Iris pigment epithelial cell (primary cell): Measurements from ENCODE around the gene MYH7B.

ENCODE experiments used
- DNase-seq: peaks from one replicate; pipeline ENCODE4 v3.0.0-alpha.2; 2011; ENCODE audit warnings: low read depth

The MYH7B gene

DNA sequence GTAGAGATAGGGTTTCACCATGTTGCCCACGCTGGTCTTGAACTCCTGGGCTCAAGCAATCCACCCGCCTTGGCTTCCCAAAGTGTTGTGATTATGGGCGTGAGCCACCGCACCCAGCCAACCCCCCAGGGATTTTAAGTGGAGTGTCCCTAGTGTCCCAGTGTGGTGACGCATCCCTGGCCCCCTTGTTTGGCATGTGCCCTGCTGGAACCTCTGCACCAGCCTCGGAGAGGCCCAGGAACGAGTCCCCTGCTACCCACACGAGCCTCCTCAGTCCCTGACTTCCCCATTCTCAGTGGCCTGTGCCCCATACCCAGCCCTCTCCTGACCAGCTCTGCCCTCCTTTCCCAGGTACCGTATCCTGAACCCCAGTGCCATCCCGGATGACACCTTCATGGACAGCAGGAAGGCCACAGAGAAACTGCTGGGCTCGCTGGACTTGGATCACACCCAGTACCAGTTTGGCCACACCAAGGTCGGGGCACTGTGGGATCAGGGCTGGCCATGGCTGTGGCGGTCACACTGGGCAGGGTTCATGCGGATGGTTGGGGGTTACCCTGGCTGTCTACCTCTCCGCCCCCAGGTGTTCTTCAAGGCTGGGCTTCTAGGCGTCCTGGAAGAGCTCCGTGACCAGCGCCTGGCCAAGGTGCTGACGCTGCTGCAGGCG, 37.2 kb downstream of the MYH7B start:
- DNase-seq, result no peak

DNA sequence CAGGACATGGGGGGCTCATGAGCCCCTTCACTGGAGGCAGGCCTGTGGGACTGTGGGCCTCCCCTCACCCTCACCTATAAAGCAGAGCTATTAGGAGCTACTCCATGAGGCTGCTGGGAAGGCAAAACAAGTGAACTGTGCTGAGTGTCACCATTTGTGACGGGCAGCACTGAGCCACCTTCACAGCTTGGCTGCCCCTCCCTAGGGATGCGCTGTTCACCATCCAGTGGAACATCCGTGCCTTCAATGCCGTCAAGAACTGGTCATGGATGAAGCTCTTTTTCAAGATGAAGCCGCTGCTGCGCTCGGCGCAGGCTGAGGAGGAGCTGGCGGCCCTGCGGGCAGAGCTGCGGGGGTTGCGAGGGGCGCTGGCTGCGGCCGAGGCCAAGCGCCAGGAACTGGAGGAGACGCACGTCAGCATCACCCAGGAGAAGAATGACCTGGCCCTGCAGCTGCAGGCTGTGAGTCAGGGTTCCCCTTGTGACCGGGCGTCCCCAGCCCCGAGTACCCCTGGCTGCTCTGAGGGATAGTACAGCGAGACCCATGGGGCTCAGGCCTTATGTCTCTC, 38.4 kb downstream of the MYH7B start:
- no peak for DNase-seq

DNA sequence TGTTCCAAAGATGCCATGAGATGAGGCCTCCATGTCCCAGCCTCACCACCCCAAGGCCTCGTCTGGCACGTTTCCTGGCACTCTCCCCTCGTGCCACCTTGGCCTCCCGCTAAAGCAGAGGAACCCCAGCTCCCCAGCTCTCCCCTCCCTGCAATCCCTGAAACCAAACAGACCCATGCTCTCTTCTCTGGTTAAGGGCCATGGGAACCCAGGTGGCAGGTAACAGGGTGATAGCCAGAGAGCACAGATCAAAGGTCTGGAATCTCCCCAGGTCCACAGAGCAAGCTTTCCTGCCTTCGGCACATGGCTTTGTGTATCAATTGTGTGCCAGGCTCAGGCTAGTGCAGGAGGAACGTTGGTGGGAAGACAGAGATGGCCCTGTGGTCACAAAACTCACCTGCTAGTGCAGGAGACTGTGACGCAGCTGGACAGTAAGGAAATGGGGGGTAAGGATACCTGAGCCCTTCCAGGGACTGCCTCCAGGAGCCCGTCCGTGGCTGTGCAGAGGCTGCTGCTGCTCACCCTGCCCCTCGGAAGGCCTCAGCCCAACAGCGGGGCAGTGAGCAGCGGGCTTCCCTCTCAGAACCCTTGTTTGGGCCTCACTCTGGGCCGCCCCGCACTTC, 39.0 kb downstream of the MYH7B start:
- DNase-seq, result no peak

DNA sequence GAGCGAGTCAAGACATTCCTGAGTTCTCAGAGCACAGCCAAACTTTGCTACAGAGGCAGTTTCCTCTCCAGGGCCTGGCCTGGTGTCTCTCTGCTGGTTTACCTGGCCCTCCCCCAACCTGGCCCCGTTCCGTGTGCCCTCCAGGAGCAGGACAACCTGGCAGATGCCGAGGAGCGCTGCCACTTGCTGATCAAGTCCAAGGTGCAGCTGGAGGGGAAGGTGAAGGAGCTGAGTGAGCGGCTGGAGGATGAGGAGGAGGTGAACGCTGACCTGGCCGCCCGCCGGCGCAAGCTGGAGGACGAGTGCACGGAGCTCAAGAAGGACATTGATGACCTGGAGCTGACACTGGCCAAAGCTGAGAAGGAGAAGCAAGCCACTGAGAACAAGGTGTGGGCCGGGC, 39.5 kb downstream of the MYH7B start:
- DNase-seq, result no peak

DNA sequence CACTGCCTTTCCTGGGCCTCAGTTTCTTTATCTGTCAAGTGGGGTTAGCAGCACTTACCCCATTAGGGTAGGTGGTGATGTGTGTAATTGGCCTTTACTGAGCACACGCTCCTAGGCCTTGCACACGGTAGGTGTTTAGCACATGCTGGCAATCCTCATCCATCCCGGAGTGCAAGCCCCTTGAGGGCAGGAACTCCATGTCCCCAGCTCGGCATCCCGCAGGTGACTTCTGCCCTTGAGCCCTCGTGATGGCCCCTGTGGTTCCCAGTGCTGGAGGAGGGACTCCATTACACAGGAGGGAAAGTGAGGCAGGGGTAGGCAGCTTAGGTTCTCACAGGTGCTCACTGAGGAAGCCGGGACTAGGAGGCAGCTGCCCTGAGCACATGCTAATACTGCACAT, 40.0 kb downstream of the MYH7B start:
- DNase-seq, result no peak

DNA sequence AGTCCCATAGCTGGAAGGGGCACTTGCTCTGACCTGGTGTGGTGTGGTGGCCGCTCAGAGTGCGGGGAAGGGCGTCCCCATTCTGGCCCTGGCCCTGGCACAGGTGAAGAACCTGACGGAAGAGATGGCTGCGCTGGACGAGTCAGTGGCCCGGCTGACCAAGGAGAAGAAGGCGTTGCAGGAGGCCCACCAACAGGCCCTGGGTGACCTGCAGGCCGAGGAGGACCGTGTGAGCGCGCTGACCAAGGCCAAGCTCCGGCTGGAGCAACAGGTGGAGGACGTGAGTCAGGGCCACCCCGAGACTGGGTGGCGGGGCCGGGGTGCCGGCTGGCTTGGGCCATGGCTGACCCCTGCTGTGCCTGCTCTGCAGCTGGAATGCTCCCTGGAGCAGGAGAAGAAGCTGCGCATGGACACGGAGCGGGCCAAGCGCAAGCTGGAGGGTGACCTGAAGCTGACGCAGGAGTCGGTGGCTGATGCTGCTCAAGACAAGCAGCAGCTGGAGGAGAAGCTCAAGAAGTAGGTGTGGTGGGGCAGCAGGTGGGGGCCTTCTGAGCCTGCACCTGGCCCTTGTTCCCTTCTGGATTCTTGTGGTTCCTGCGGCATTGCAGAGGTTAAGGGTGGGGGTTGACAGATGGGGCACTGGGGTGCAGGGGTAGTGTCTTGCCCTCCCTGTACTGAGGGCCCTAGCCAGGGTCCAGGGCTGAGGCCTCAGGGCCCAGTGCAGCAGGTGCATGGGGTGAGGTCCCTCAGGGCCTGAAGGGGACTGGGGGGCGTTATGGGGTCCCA, 40.8 kb downstream of the MYH7B start:
- no peak for DNase-seq

DNA sequence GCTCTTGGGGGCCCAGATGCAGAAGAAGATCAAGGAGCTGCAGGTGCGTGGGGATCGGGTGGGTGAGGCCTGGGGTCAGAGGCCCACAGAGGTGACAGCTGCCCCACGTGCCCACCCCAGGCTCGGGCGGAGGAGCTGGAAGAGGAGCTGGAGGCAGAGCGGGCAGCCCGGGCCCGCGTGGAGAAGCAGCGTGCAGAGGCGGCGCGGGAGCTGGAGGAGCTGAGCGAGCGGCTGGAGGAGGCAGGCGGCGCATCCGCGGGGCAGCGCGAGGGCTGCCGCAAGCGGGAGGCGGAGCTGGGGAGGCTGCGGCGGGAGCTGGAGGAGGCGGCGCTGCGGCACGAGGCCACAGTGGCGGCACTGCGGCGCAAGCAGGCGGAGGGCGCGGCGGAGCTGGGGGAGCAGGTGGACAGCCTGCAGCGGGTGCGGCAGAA, 41.5 kb downstream of the MYH7B start:
- DNase-seq, result peak; percentile 65

DNA sequence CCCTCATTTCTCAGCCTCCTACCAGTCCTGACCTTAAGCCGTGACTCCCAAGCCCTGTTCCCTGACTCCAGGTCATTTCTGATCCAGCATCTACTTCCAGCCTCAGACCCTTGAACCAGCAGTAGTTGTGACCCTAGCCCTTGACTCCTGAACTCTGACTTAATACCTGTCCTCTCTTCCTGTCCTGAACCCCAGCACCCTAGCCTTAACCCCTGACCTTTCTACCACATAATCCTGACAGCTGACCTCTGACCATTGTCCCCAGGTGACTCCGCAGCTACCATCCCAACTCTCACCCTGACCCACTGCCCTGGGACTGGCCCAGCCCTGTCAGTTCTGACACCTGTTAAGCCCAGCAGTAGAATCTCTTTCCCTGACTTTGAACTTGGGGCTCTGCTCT, 42.1 kb downstream of the MYH7B start:
- no peak for DNase-seq

DNA sequence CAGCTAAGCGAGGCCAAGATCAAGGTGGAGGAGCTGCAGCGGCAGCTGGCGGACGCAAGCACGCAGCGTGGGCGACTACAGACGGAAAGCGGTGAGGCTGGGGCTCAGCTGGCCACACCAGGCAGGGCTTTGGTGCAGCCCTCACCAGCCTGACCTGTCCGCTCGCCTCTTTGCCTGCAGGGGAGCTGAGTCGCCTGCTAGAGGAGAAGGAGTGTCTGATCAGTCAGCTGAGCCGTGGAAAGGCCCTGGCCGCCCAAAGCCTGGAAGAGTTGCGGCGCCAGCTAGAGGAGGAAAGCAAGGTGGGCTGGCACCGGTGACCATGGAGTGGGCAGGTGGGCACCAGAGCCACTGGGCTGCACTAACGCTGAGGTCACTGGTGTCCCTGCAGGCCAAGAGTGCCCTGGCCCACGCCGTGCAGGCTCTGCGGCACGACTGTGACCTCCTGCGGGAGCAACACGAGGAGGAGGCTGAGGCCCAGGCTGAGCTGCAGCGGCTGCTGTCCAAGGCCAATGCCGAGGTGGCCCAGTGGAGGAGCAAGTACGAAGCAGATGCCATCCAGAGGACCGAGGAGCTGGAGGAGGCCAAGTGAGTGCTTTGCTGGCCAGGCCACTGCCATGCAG, 42.8 kb downstream of the MYH7B start:
- no peak for DNase-seq

DNA sequence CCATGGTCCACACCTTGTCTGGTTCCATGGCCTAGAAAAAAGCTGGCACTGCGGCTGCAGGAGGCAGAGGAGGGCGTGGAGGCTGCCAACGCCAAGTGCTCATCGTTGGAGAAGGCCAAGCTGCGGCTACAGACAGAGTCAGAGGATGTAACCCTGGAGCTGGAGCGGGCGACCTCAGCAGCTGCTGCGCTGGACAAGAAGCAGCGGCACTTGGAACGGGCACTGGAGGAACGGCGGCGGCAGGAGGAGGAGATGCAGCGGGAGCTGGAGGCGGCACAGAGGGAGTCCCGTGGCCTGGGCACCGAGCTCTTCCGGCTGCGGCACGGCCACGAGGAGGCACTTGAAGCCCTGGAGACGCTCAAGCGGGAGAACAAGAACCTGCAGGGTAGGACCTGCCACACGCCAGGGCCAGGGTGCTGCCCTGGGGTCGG, 43.4 kb downstream of the MYH7B start:
- no peak for DNase-seq

DNA sequence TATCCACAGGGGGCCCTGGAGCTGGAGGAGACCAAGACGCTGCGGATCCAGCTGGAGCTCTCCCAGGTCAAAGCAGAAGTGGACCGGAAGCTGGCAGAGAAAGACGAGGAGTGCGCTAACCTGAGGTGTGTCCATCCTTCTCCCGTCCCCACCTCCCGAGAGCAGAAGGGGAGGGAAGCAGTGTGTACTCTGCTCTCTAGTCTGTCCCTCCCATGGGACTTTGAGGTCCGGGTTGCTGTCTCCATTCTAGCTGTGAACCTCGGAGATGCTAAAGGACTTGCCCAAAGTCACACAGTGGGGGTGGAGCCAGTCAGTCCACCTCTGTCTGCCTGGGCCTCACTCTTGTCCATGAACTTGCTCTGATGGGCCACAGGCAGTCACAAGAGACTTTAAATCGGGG, 44.1 kb downstream of the MYH7B start:
- no peak for DNase-seq

DNA sequence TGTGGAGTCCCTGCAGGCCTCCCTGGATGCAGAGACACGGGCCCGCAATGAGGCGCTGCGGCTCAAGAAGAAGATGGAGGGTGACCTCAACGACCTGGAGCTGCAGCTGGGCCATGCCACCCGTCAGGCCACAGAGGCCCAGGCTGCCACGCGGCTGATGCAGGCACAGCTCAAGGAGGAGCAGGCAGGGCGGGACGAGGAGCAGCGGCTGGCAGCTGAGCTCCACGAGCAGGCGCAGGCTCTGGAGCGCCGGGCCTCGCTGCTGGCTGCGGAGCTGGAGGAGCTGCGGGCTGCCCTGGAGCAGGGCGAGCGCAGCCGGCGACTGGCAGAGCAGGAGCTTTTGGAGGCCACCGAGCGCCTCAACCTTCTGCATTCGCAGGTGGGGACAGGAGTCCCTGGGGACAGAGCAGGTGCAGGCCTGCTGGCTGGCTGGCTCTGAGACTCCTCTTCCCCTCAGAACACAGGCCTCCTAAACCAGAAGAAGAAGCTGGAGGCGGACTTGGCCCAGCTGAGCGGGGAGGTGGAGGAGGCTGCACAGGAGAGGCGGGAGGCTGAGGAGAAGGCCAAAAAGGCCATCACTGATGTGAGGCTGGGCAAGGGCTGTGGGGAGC, 44.7 kb downstream of the MYH7B start:
- no peak for DNase-seq

DNA sequence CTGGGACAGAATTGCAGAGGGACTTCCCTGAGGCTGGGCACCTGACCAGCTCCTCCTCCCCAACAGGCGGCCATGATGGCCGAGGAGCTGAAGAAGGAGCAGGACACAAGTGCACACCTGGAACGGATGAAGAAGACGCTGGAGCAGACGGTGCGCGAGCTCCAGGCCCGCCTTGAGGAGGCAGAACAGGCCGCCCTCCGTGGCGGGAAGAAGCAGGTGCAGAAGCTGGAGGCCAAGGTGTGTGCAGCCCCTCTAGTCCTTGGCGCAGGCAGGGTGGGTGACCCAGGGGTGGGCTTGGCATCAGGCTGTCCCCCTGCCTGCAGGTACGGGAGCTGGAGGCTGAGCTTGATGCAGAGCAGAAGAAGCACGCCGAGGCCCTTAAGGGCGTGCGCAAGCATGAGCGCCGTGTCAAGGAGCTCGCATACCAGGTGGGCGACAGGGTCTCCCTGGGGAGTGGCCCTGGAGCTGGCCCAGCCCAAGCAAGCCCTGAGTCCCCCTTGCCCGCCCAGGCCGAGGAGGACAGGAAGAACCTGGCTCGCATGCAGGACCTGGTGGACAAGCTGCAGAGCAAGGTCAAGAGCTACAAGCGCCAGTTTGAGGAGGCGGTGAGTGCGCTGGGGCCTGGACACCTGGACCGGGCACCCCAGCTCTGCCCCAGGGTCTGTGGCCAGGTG, 45.4 kb downstream of the MYH7B start:
- DNase-seq, result no peak

DNA sequence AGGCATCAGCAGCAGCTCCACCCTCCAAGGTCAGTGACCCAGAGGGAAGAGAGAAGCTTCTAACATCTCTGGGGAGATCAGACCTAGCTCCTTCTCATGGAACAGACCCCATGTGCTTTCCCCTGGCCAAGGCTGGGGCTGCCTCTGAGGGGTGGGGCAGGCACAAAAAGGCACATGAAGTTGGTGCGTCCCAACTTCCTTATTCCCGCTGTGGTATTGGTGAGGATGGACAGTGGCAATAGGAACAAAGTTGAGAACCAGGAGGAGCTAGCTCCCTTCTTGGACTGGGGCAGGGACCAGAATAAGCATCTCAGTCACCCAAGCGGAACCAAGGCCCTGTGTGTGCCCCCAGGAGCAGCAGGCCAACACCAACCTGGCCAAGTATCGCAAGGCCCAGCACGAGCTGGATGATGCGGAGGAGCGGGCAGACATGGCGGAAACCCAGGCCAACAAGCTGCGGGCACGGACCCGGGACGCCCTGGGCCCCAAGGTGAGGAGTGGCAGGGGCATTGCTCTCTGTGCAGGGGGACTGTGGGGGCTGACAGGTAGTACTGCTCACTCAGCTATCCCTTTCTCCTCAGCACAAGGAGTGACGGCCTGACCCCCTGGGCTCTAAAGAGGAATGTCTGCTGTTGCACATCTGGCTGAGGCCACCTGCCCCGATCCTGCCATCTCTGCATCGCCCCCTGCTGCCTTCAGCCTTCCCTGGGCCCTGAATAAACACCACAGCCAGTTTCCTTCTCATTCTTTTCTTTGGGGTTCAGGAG, 46.1 kb downstream of the MYH7B start:
- no peak for DNase-seq

DNA sequence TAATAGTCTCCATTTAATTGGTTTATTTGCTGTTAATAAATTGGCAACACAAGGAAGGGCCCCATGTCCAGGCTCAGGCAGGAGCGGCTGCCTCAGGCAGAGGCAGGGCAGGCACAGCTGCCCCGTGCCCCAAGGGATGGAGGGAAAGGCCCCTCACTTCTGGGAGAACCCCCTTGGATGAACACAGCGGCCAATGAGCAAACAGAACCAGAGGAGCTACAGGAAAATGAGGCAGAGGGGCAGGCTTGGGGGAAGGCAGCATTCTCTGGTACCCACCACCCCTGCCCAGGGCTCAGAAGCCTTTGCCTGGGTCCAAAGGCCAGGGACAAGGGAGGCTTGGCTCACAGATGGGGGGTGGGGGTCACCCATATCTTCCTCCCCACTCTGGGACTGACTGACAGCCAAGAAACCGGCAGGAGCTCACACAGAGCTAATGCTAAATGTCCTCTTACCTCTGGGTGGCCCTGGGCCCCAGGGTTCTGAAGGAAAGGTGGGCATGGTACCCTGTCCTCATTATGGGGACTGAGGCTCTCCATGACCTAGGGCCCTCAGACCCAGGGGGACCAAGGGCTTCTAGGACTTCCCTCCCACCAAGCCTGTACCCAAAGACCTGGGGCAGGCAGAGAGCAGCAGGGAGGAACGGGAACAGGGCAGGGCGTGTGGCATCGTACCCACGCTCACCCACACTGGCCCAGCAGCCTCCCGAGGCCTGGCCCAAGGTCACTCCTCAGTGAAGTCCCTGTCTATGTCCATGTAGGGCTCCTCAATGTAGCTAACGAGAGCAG, 47.0 kb downstream of the MYH7B start:
- no peak for DNase-seq

DNA sequence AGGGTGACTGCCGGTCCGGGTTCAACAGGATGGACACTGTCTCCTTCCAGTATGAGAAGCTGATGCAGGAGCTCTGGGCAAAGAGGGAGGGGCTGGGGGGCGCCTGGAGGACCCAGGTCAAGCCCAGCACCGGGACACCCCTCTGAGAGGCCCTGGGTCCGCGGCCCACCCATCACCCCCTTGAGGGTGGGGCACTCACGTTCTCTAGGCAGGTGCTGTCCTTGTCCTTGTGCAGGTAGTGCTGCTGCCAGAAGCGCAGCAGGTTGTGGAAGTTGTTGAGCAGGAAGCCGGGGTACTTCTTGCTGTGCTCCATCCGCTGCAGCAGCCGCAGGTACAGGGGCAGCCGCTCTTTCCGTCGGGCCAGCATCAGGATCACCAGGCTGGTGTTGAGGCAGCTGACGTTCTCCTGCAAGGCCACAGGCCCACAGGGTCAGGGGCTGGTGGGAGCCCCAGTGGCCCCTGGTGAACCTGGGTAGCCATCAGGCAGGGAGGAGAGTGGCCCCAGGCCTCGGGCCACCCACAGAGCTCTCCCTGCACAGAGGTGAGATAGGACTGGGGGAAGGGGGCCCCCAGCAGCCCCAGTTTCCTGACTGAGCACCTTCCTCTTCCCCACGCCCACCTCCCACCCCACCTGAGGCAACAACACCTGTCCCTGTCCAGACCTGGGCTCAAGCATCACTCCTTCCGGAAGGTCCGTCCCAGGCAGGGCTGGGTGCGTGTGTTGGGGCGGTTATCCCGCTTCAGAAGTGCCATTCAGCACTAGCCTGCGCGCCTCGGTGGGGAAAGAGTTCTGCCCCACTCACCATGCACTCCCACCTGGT, 47.8 kb downstream of the MYH7B start:
- no peak for DNase-seq

DNA sequence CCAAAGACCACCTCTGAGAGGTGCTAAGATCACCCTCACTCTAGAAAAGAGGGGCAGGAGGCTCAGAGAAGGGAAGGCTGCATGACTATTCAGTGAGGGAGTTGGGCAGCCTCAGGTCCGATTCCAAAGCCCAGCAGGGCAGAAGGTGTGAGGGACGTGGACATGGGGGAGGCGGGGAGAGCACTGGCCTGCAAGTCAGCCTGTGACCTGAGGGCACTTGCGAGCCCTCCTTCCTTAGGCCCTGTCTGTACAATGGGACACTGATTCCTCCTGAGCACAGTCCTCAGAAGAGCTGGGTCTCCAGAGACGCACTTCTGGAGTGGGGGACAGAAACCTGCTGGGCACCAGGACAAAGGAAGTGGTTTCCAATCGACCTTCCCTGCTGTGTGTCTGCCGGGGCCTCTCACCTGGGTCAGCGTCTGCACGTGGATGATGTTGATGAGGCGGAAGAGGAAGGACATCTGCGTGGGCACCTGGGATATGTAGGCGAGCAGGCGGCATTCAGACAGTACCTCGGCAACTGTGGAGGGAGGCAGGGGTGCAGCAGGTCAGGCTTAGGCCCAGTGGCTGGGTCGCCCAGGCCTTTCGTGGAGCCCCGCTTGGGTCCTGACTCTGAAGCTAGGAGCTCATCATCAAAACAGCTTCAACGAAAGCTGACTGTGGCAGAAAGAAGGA, 48.5 kb downstream of the MYH7B start:
- no peak for DNase-seq

DNA sequence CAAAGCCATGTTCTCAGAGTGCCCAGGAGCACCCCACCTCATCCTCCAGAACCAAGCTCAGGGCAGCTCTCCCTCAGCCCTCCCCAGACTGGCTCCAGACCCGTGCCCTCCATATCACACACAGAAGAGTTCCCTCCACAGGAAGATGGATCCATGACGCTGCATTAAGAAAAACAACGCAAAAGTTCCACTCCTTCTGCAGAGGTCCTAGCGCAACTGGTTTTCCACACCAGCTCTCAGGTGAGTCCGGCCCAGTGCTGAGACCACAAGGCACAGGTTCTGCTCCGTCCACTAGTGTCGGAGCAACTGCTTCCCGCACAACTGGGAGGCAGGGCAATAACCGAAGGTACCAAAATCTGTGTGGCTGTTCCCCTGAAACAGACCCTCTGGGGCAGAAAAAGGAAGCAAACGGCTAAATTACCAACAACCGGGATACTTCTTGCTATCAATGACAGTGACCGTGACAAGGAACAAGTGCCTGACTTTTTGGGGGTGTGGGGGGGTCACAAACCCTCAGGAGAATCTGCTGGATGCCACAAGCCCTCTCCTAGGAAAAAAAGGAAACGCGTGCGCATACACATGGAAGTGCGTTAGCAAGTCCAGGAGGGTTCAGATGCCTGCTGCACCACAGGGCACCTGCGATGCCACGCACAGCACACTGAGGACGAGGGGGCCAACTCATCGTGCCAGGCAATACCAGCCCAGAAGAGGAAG, 49.2 kb downstream of the MYH7B start:
- no peak for DNase-seq
